Effector memory CD8-positive, alpha-beta T cell (primary cell): Measurements from ENCODE around the gene MACF1.
"Not testable (repeated sequence)": the region's sequence is repeated elsewhere in the genome, so short reads cannot be mapped to it uniquely, and the experiment has no call there.

Experiments
- ATAC-seq: fragments of 150-1000 bp; cut with Tn5 transposase; replicated peaks from 2 replicates; pipeline ENCODE4 v1.10.0; 2021; ENCODE audit warnings: mild to moderate bottlenecking, moderate library complexity
- DNase-seq, 3 experiments: peaks; one replicate each; pipeline ENCODE4 v3.0.0; 2021
- H3K27ac Mint-ChIP-seq, 2 donors: one replicate each; pipeline ENCODE4 v1.8.0; 2022; ENCODE audit warnings: mild to moderate bottlenecking in 2 of 2, mixed read lengths in 2 of 2, moderate library complexity in 2 of 2
- H3K27me3 Mint-ChIP-seq, 2 donors: one replicate each; pipeline ENCODE4 v1.8.0; 2022; ENCODE audit warnings: mixed read lengths in 2 of 2
- H3K36me3 Mint-ChIP-seq: one replicate; pipeline ENCODE4 v1.8.0; 2022; ENCODE audit warnings: mild to moderate bottlenecking, moderate library complexity, mixed read lengths; ENCODE audit not compliant: insufficient read depth
- H3K4me1 Mint-ChIP-seq, 2 donors: one replicate each; pipeline ENCODE4 v1.8.0; 2022; ENCODE audit warnings: low read depth in 2 of 2, mixed read lengths in 2 of 2
- H3K4me3 Mint-ChIP-seq, 2 donors: one replicate each; pipeline ENCODE4 v1.8.0; 2022; ENCODE audit warnings: mild to moderate bottlenecking in 2 of 2, mixed read lengths in 2 of 2, moderate library complexity in 2 of 2
- H3K9me3 Mint-ChIP-seq, 2 donors: one replicate each; pipeline ENCODE4 v1.8.0; 2022; ENCODE audit warnings: mixed read lengths in 2 of 2

Gene MACF1

GRCh38 chr1:39515131-39516086, 310.9 kb downstream of the MACF1 start:
- not testable (repeated sequence) for H3K4me1 Mint-ChIP-seq, H3K36me3 Mint-ChIP-seq, H3K9me3 Mint-ChIP-seq, H3K27me3 Mint-ChIP-seq, H3K27ac Mint-ChIP-seq
- DNase-seq (peak in 2 of 3 experiments; percentile 23 to 29), ATAC-seq (peak; percentile 70)
- peak overlapping the region; percentile 38 to 48 for H3K4me3 Mint-ChIP-seq

DNA sequence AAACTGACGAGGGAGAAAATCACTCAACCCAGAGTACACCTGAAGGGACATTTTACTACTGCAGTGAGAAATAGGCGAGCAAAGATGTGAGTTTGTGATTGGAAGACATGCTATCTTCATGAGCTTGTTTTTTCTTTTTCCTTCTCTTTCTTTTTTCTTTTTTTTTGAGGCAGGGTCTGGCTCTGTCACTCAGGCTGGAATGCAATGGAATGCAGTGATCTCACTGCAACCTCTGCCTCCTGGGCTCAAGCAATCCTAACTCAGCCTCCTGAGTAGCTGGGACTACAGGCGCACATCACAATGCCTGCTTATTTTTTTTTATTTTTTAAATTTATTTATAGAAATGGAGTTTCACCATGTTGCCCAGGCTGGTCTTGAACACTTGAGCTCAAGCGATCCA, 312.3 kb downstream of the MACF1 start:
- not testable (repeated sequence) for H3K27ac Mint-ChIP-seq, ATAC-seq, DNase-seq, H3K4me3 Mint-ChIP-seq, H3K4me1 Mint-ChIP-seq, H3K36me3 Mint-ChIP-seq, H3K27me3 Mint-ChIP-seq, H3K9me3 Mint-ChIP-seq

DNA sequence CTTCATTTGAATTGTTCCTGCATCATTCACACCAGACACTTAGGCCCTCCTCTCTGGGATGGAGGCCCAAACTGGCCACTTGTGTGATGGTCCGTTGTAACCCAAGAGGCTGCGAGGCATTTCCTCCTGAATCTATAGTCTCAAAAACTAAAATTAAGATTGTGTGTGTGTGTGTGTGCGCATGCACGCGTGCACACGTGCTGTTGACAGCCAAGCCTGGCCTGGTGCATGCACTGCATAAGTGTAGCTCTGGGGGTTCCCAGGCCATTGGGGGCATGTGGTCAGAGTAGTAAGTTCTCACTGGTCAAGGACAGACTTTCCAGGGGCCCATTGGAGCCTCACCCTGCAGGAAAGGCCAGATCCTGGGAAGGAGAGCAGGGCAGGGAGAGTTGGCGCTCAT, 313.4 kb downstream of the MACF1 start:
- DNase-seq, H3K4me1 Mint-ChIP-seq, H3K9me3 Mint-ChIP-seq, H3K27me3 Mint-ChIP-seq, ATAC-seq, H3K36me3 Mint-ChIP-seq, H3K27ac Mint-ChIP-seq, H3K4me3 Mint-ChIP-seq: not testable (repeated sequence)

- not testable (repeated sequence) for H3K4me1 Mint-ChIP-seq, H3K27me3 Mint-ChIP-seq, H3K27ac Mint-ChIP-seq, H3K4me3 Mint-ChIP-seq, H3K36me3 Mint-ChIP-seq, H3K9me3 Mint-ChIP-seq, ATAC-seq, DNase-seq
These were observed 314.9 kb downstream of the MACF1 start for GRCh38 chr1:39519376-39519775.

GRCh38 chr1:39522221-39522620, 317.7 kb downstream of the MACF1 start:
- H3K9me3 Mint-ChIP-seq, H3K27ac Mint-ChIP-seq, ATAC-seq, H3K4me3 Mint-ChIP-seq, H3K27me3 Mint-ChIP-seq, DNase-seq: not testable (repeated sequence)
- Mint-ChIP-seq H3K4me1 (peaks cover 14 to 22% of the 10 kb centered on the region in 2 donors), H3K36me3 (peaks cover 10% of the 10 kb centered on the region)

DNA sequence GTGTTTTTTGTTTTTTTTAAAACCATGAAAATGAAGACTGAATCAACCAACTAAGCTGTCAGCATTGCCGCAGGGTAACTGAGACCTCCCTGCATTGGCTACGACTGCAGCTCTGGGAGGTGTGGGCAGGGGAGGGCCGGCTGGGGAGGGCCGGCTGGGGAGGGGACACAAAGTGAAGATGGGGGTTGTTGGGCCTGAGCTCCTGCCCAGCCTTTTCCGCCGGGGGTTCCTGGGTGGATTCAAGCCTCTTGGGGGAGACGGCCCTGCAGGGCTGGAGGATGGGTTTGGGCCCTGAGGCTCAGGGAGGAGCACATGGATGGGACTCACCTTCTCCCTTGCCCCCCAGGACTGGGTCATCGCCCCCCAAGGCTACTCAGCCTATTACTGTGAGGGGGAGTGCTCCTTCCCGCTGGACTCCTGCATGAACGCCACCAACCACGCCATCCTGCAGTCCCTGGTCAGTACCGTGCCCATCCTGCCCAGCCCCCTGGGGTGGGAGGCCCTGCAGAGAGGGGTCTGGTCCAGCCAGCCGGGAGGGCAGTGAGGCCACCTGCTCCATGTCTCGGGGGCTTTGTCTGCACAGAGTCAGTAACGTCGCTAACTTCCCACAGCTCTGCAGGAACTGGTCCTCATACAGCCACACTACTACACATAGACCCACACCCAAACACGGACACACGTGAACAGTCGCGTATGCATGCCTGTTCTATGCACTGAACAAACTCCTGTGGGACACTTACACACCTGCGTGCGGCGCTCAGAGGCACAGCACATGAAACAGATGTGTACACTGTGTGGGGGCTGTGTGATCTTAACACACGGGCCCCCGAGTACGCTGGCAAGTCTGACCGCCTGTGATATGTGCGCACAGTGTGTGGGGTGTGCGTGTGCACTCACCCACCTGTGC, 318.4 kb downstream of the MACF1 start:
- Mint-ChIP-seq H3K4me3 (no peak overlapping the region), H3K36me3 (peaks cover 10% of the 10 kb centered on the region), H3K4me1 (peaks cover 14 to 22% of the 10 kb centered on the region in 2 donors), H3K9me3 (no peaks in the 10 kb centered on the region), H3K27ac (no peak overlapping the region), H3K27me3 (no peaks in the 10 kb centered on the region)
- no peak for ATAC-seq
- no peak for DNase-seq

DNA sequence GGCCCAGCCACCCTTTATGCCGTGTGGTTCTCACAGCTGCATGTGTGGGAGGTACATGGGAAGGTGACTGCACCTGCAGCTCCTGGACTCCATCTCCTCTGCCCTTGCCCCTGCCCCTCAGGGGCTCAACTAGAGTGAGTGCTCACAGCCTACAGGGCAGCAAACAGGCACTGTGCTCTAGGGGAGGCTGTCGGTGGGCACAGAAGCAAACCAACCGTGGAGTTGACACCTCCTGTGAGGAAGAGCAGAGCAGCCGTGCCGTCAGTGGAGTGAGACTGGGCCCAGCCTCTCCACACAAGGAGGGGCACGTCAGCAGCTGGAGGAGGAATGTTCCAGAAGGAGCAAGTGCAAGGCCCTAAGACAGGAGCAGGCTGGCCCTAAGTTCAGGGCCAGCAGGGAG, 319.7 kb downstream of the MACF1 start:
- DNase-seq (no peak), ATAC-seq (no peak)
- no peaks in the 10 kb centered on the region for H3K9me3 Mint-ChIP-seq
- no peaks in the 10 kb centered on the region for H3K27me3 Mint-ChIP-seq
- H3K4me1 Mint-ChIP-seq, result peaks cover 14 to 22% of the 10 kb centered on the region in 2 donors
- no peak overlapping the region for H3K4me3 Mint-ChIP-seq
- peak overlapping the region; percentile 38 to 83 for H3K27ac Mint-ChIP-seq
- peaks cover 16% of the 10 kb centered on the region for H3K36me3 Mint-ChIP-seq

DNA sequence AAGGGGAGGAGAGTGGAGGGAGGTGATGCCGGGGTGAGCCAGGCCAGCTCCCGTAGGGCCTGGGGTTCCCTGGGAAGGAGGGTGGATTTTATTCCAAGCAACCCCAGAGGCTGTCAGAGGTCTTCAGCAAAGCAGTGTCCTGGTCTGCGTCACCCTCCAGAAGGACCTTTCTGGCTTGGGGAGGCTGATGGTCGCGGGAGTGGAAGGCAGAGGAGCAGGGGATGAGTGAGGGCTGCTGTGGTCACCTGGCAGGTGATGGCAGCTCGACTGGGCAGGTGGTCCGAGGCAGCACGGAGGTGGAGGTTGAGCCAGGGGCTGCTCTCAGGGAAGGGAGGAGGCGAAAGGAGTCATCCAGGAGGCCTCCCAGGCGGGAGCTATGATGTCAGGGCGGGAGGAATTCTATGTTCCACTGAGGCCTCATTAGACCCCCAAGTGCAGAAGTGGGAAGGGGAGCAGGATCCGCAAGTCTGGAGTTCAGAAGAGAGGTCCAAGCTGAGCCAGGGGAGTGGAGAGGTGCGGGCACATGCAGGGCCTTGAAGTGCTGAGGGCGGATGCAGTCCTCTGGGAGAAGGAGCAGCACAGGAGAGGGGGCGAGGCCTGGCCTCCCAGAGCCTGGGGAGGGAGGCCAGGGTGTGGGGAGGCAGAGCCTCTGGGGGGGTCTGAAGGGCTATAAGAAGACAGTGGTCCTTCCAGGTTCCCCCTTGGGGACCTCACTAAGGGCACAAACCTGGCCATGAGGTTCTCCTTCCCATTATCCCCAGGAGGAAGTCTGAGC, 320.3 kb downstream of the MACF1 start:
- Mint-ChIP-seq H3K27ac (peak overlapping the region; percentile 93 to 95), H3K9me3 (no peaks in the 10 kb centered on the region), H3K36me3 (peaks cover 19% of the 10 kb centered on the region), H3K4me1 (peaks cover 14 to 22% of the 10 kb centered on the region in 2 donors), H3K4me3 (no peak overlapping the region), H3K27me3 (no peaks in the 10 kb centered on the region)
- no peak for DNase-seq
- no peak for ATAC-seq

GRCh38 chr1:39525366-39526165, 321.1 kb downstream of the MACF1 start:
- H3K4me1 Mint-ChIP-seq, result peaks cover 14 to 22% of the 10 kb centered on the region in 2 donors
- peak overlapping the region; percentile 93 to 95 for H3K27ac Mint-ChIP-seq
- peak; percentile 74 to 76 (median 74) for DNase-seq
- peaks cover 19% of the 10 kb centered on the region for H3K36me3 Mint-ChIP-seq
- H3K9me3 Mint-ChIP-seq, result no peaks in the 10 kb centered on the region
- peak overlapping the region; percentile 61 to 75 for H3K4me3 Mint-ChIP-seq
- peak; percentile 95 for ATAC-seq
- no peaks in the 10 kb centered on the region for H3K27me3 Mint-ChIP-seq

DNA sequence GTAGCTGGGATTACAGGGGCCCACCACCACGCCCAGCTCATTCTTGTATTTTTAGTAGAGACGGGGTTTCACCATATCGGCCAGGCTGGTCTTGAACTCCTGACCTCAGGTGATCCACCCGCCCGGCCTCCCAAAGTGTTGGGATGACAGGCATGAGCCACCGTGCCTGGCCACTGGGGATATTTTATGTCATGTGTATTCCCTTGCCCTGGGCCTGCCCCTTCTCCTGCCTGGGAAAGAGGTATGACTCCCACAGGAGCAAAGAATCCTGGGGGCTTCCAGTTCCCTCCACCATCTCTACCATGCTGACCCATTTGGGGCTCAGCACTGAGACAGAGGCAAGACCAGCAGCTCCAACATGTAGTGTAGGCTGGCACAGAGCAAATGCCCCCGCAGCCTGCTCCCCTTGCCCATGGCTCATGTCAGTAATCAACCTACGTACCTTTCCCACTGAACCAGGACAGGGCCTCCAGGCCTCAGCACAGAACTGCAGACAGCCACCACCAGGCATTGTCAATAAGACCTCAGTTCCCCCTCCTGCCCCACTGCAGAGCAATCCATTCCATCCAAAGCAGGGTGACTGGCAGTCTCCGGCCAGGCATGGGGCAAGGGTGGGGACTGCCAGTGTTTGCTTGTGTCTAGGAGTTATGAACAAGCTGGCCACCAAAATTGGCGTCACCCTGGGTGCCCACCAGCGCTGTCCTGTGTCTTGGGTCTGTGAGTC, 322.1 kb downstream of the MACF1 start:
- no peaks in the 10 kb centered on the region for H3K27me3 Mint-ChIP-seq
- peaks cover 21% of the 10 kb centered on the region for H3K36me3 Mint-ChIP-seq
- DNase-seq (no peak), ATAC-seq (no peak)
- peaks cover 14 to 22% of the 10 kb centered on the region in 2 donors for H3K4me1 Mint-ChIP-seq
- peak overlapping the region in 1 of 2 donors; percentile 95 for H3K27ac Mint-ChIP-seq
- no peaks in the 10 kb centered on the region for H3K9me3 Mint-ChIP-seq
- H3K4me3 Mint-ChIP-seq, result no peak overlapping the region

DNA sequence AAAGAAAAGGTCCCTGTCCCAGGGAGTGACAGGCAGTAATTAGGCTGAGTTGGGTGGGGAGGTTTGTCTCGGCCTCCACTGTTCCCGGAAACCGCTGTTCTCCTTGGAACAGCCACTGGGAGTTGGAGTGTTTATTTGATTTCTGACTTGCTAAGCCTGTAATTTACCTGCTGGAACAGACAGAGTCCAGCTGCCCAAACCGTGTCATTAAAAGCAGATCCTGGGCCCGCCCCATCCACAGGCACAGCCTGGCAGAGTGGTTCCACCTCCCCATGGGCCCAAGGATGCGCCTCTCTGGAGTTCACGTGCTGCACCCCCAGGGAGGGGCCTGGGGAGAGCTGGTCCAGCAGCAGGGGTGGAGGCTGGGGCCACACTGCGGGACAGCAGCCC, 322.7 kb downstream of the MACF1 start:
- not testable (repeated sequence) for H3K9me3 Mint-ChIP-seq, H3K4me3 Mint-ChIP-seq, DNase-seq, H3K27me3 Mint-ChIP-seq, H3K27ac Mint-ChIP-seq, ATAC-seq
- Mint-ChIP-seq H3K36me3 (peaks cover 22% of the 10 kb centered on the region), H3K4me1 (peaks cover 14 to 22% of the 10 kb centered on the region in 2 donors)

DNA sequence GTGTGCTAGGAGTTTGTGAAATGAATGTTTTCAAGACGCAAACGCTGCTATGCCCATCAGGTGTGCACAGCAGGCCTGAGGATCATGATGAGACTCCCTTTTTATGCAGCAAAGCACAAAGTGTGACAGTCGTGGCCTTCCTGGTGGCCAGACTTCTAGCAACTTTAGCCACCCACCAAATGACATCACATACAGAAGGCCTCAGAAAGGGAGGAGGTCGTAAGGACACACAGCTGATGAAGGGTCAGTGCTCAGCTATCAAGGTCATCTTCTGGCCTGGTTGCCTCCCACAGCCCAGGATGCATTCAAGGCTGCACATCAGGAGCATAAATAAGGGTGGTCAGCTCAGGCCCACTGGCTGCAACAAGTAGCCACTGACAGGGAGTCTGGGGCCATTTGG, 323.6 kb downstream of the MACF1 start:
- ATAC-seq, result no peak
- DNase-seq, result no peak
- Mint-ChIP-seq H3K36me3 (peaks cover 27% of the 10 kb centered on the region), H3K27ac (peak overlapping the region in 1 of 2 donors; percentile 41), H3K4me1 (peaks cover 14 to 22% of the 10 kb centered on the region in 2 donors), H3K27me3 (no peaks in the 10 kb centered on the region), H3K4me3 (no peak overlapping the region), H3K9me3 (no peaks in the 10 kb centered on the region)
